GM20431 (cell line): ENCODE measurements around the gene FAM120B.
"Not testable (repeated sequence)": the region's sequence is repeated elsewhere in the genome, so short reads cannot be mapped to it uniquely, and the experiment has no call there.

Experiments used
- in situ Hi-C: fragments of 300-500 bp; cut with MseI, MboI; formaldehyde crosslinking; loops from one replicate; pipeline ENCODE4 v1.15.0; 2020; ENCODE audit warnings: low sequenced_read_pairs; ENCODE audit not compliant: unreplicated experiment

FAM120B gene

DNA sequence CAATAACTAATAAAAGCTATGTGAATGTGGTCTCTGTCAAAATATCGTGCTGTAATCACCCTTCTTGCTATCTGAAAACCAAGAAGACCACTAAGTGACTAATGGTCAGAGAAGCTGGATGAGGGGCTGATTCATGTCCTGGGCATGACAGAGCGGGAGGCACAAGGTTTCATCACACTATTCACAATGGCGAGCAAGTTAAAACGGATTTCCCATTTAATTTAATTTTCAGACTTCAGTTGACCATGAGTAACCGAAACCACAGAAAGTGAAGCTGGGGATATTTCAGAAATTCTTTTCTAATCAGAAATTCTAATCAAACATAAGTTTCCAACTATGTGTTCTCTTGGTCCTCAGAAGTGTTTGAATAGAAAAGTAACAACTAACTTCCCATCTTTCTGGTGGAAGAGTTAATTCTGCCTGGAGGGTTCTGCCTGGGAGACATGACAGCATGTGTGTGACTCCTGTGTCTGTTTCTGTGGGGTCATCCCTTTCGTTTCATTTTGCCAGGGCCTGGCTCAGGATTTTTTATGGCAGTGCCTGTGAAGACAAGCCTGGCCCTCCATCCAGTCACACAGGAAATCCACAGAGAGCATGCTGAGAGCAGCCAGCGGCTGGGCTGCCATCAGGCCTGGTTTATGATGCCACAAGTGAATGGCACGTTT lies 98.9 kb downstream of the FAM120B start:
- in situ Hi-C loops: no loop called here

DNA sequence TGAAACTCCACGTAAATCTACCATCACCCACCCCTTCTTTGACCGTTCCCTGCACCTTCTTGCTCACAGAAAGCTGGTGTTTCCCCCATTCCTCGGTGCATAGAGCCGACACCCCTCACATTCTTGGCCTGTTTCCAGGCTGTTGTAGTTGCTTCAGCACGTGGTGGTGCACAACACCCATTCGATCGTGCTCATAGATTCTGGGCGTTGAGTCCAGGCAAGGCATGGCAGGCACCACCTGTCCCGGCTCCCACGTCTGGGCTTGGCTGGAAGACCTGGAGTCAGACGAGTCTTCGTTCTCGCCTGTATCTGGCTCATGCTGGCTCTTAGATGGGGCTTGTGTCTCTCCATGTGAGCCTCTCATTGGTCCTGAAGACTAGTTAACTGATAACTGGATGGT lies 100.6 kb downstream of the FAM120B start:
- in situ Hi-C loops: no loop called here

DNA sequence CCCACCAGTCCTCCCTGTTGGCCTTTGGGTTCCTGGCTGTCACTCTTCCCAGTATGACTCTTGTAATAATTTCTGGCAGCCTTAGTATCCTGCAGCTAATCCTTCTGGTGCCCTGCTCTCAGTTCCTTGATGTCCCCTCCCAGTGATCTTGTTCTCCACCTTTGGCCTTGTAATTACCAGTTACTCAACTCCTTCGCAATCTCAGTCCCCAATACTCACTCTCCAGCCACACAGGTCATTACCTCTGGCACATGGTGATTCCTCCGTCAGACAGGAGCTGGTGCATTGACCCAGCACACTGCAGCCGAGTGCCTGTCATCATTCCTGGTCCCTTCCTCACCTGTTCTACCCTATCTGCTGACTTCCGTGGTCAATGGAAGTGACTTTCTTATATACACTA lies 101.4 kb downstream of the FAM120B start:
- in situ Hi-C loops: no loop called here

DNA sequence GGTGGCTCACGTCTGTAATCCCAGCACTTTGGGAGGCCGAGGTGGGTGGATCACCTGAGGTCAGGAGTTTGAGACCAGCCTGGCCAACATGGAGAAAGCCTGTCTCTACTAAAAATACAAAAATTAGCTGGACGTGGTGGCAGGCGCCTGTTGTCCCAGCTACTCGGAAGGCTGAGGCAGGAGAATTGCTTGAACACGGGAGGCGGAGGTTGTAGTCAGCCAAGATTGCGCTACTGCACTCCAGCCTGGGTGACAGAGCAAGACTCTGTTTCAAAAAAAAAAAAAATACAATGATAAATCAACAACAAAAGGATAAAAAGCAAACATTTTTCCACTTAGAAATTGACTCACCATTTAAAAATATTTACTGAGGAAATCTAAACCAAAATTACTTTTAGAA lies 103.2 kb downstream of the FAM120B start:
- in situ Hi-C loops: not testable (repeated sequence)

DNA sequence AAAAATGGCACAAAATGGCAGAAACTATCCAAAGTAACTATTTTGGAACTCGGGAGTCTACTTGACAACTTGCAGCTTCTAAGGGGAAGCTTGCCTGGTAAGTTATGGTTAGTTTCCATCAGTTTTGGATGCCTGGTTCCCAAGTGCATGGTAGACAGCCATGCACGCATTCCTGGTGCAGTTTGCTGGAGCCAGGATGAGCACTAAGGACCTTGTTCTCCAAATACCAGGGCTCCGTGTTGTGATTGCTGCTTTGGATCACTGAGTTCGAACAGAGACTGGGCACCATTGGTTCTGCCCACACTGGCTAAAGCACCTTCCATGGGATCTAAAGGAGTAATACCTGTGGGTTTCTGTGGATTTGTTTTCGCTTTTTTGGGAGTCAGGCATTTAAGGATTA lies 103.7 kb downstream of the FAM120B start:
- in situ Hi-C loops: no loop called here

DNA sequence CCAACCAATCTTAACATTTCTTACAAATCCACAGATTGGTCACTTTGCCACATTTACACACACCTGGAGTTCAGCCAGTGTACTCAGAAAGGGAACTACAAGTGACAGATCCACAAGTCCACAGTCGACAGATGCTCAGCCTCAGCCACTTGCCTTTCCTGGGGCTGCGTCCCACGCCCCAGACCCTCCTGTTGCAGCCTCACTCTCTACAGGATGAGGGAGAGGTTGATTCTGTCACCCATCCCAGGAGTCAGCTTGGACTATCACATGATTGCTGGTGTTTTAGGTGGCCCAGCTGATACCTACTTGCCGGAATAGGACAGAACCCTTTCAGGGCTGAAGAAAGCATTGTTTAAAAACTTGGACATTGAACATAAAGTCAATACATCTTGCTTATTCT lies 108.8 kb downstream of the FAM120B start:
- in situ Hi-C loops: no loop called here

DNA sequence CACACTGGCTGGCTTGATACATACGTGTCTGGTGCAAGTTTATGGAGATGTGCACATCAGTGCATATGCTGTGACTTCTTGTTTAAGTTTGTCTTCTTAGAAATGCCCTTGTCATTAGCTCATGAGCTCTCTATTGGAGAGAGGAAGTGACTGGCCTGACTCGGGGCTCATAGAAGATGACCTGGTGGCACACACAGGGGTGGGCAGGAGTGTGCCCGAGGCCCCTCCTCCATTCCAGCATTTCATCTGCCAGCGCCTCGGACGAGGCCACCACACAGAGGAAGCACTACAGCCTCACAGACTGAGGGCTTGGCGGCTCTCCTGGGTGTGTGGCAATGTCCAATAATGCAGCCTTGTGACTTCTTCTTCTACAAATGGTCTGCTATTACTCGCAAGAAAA lies 109.7 kb downstream of the FAM120B start:
- in situ Hi-C loops: no loop called here

DNA sequence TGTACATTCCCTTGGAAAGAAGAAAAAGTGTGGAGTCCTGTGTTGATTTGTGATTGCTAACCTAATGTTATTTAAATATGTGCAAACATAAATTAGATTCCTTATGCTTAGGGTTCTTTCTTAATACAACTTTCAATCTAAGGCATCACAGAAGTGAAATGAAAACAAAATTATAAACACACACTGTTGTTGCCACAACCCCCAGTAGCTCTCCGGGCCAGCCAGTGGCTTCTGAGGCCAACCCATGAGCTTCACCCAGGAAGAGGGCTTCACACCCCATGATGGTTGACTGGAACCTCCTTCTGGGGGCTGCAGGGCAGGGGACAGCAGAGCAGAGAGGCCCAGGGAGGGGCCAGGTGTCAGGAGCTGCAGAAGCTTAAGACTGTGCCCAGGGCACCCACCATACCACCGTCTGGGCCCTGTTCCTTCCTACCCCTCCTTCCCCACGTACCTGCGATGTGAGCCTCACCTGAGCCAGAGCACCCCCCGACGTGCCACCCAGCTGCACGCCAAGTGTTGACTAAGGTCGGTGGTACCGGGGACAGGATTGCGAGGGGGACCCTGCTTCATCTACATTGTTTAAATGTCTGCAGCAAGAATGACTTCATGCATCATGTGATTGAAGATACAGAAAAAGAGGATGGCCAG lies 110.5 kb downstream of the FAM120B start:
- in situ Hi-C loops: no loop called here

DNA sequence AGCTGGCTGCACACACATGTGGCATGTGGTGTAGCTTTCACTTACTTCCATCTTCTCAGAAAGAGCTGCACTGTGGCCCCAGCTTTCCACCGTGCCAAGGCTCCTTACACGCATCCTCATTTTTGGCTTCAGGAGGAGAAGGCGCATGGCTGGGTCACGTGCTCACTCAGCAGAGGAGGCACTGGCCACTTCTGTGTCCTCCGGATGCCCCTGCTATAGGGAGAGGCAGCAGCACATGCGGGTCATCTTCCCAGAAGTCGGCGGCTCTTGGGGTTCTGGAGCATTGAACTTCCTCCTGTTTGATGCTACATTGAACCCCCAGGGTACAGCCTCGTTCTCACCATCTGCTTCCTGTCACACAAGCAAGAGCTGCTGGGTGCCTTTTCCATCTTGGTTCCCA lies 111.3 kb downstream of the FAM120B start:
- in situ Hi-C loops: no loop called here

DNA sequence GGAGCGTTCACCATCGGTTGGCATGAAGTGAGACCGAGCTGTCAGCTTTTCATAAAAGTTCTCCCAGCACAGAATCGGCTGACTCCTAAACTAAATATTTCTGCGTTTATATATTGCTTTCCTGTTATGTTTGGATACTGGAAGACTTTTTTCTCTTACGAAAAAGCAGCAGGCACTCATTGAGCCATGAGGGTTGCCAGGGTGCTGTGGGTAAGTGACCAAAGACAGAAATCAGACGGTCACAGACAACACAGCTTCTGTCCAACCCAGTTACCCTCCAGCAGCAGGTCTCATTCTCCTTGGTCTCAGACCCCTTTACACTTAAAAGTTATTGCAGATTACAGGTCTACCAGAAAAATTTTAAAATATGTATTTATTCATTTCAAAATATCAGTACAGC lies 113.7 kb downstream of the FAM120B start:
- in situ Hi-C loops: no loop called here

DNA sequence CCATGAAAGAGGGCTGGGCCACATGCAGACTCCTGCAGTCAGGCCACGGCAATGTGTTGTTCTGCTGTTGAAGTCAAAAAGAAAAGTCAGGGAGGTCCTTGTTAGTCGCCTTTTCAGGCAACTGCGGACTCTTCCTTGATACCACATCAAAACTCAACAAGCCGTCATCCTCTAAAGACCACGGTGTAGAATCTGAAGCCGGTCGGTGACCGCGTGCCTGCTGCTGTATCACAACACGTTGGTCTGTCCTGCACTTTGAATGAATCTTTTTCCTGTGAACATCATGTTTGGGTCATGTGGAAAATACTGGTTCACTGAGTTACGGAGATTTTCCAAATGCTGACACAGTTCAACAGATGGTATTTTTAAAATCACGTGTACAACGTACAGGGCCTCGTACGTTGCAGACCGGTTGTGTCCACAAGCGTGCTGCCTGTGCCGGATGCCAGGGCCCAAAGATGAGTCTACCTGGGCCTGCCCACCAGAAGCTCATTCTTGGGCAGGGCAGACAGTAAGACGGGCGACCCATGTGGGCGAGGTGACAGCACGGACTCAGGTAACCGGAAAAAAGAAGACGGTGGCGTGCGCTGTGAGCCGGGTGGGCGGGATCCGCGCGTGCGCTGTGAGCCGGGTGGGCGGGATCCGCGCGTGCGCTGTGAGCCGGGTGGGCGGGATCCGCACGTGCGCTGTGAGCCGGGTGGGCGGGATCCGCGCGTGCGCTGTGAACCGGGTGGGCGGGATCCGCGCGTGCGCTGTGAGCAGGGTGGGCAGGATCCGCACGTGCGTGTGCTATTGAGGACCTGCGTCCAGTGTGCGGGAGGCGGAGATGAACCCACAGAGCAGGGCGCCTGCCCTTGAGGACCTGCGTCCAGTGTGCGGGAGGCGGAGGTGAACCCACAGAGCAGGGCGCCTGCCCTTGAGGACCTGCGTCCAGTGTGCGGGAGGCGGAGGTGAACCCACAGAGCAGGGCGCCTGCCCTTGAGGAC lies 114.5 kb downstream of the FAM120B start:
- in situ Hi-C loops: no loop called here

DNA sequence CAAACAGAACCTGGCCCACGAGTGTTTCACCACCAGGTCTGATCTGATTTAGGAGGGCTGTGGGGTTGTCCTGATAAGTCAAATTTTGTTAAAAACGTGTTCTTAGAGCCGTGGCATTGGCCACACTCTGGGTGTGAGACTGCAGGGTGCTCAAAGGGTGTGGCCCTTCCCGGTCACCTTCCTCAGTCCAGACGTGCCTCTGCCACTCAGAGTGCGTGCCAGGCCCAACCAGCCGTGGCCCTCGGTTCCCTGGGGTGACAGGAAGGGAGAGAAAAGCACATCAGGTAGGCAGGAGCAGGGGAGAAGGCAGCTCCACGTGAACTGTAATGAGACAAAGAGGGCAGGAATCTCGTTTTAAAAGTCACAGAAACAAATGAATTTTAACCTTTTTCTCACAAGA lies 115.4 kb downstream of the FAM120B start:
- in situ Hi-C loops: no loop called here

DNA sequence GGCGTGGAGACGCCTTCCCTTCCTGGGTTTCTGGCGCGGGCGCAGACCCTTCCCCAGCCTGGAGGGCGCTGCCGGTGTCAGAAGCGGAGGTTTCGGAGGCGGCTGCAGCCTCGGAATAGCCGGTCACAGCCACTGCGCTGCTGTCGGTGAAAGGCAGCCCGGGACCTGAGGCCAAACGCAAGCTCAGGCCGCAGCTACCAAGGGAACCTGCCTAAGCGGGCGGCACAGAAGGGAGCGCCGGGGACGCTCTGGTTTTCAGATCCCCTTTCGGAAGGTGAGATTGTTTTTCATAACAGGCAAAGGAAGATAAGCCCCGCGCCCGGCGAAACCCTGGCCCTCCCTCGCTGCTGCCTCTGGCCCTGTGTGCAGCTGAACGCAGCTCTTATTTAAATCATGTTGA lies 116.5 kb downstream of the FAM120B start:
- in situ Hi-C loops: no loop called here

DNA sequence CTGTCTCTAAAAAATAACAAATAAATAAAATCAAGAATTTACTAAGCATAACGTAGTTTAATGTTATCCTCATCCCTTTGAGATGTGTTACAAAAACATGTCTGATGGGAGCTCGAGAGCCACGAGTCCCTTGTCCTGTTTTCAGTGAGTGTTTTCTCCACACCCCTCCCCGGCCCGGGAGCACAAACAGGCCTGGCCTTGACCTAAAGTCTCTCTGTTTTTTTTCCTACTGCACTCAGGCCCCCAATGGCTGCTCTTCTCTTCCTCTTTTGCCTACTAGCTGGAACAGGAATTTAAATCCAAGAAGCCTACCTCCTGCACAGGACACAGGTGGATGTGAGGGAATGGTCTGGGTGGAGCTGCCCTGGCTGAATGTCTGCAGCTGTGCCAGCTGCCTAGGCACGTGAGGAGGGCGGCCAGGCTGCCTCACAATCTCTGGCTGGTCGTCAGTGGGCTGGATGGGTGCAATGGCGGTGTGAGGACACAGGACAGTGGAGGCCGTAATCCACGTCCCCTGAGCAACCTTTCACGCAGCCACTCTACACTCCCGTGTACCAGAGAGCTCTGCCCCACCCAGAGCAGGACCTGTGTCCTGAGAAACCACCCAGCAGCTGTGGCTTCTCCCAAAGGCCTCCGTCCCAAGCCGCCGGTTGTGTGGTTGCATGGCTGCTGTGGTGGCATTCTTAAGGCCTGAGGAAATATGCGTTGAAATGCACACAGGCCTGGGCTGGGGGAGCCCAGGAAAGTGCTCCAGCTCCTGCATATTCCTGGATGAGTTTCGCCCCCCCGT lies 117.5 kb downstream of the FAM120B start:
- in situ Hi-C loops: no loop called here

DNA sequence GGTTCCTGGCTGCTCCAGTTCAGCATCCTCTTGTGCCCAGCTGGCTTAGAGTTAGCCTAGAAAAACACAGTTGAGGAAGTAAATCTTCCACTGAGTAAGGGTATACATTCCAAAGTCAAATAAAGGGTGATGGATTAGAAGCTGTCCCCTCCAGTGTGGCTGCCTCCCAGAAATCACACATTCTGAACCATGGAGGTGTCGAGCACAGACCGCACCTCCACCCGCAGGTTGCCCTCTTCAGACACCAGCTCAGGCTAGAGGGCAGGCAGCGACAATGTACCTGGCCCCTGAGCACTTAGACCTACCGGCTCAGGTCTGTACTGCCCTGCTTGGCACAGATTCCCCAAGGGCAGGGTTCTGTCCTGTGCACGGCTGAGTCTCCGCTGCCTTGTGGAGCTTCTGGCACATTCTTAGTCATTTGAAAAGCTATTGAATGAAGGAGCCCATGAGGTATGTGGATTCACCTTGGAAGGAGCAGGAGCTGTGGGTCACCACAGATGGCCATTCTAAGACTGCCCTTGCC lies 118.1 kb downstream of the FAM120B start:
- in situ Hi-C loops: no loop called here

DNA sequence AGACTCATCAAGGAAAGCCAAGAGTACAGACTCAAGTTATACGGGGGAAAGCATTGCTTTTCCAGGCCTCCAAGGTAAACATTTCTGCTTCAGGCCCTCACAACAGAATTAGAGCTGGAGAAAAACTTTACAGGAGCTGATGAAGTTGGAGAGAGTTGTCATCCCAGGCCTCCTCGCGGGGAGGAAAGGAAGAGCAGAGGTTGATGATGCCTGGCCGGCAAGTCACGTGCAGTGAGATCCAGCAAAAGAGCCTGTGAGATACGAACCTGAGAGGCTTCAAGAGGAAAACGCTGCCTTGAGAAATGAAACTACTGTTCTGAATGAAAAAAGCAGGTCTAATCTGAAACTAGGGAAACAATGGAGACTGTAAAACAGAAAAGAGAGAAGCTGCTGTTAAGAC lies 122.9 kb downstream of the FAM120B start:
- in situ Hi-C loops: no loop called here

DNA sequence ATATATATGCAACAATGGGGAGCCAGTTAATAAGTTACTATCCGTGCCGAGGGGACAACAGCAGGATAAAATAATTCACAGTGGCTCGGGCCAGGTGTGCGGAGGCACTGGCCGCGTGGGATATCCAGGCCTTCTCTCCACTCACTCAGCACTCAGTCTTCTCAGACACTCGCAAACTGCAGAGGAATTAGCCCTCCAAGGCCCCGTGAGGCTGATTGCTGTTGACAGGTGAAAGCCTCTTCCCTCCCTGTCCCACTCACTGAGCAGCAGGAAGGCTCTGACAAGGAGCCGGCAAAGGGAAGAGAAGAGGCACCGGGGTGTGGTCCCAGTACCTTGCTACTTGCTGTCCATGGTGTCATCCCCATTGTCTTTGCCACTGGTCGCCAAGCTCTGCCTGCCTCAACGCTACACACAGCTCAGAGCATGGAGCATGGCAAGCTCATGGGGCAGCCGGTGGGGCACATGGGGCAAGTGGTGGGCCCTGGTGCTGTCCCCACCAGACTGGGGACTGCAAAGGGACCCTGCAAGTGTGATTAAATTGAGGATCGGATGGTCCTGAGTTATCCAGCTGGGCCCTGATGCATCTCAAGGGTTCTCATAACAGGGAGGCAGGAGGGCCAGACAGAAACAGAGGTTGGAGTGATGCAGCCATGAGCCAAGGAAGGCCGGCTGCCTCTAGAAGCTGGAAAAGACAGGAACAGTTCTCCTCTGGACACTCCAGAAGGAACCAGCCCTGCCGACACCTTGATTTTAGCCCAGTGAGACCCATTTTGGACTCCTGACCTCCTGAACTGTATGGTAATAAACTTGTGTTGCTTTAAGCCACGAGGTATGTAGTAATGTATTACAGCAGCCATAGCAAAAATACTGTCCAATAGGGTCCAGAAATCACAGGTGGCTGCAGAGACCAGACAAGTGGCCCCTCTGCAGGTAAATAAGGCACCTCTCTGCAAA lies 126.9 kb downstream of the FAM120B start:
- in situ Hi-C loops: no loop called here

DNA sequence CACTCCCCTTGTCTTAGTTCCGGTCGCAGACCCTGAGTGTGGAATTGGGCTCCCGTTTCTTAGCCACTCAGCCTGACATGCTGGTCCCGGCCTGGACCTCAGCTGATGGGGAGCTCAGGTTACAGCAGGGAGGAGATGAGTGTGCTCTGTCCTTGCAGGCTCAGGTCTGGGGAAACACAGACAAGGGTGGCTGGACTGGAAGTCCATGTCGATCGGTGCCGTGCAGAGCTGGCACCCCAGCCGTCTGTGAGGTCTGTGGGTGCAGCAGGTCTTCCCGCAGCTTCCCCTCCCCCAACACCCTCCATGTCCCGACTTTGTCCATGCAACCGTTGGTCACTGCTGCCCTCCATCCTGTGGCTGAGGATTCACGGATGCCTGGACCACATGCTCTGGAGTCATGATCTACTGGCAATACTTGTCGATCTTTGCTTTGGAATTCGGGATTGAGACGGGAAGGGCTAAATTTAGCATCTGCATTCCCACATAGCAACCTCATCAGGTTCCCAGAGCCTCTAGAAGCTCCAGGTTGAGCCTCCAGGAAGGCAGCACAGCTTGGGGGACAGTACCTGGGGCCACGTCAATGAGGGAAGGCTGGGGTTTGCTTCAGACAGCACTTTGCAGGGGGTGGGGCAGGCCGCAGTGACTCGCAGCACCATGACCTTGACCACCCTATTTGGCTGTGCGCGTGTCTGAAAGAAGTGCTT lies 127.7 kb downstream of the FAM120B start:
- in situ Hi-C loops: no loop called here
